B cell (primary cell): ENCODE measurements around the gene KLHL13.

Experiments used
- EZH2 ChIP-seq: IDR thresholded peaks from 2 replicates; pipeline ENCODE4 v1.6.1; 2012; ENCODE audit warnings: borderline replicate concordance, low read depth, mild to moderate bottlenecking, moderate library complexity, low read length; ENCODE audit not compliant: insufficient read depth, poor library complexity, severe bottlenecking
- TF ChIP-seq, protein P1 (sequence below): fragments of 200-600 bp; IDR thresholded peaks from one replicate; pipeline ENCODE4 v1.8.0; 2022; ENCODE audit warnings: antibody characterized with exemption, mild to moderate bottlenecking

DNA sequence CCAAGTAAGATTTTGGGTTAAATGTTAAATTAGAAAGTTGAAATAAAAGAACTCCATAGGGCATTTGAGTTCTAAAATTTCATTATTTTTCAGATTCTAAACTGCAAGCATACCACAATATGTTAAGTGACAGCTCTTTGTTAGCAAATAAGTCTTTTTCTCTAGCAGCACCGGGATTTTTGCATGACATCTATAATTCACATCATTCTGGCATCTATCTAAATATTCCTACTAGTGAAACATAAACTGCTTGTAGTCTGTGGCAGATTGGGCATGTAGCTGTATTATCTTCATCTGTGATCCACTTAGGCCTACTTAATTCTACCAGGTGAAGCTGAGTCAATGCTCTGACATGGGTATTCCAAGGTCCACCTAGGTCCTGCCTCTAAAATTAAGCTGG lies 32.1 kb upstream of the KLHL13 start:
- TF ChIP-seq, protein P1, sequence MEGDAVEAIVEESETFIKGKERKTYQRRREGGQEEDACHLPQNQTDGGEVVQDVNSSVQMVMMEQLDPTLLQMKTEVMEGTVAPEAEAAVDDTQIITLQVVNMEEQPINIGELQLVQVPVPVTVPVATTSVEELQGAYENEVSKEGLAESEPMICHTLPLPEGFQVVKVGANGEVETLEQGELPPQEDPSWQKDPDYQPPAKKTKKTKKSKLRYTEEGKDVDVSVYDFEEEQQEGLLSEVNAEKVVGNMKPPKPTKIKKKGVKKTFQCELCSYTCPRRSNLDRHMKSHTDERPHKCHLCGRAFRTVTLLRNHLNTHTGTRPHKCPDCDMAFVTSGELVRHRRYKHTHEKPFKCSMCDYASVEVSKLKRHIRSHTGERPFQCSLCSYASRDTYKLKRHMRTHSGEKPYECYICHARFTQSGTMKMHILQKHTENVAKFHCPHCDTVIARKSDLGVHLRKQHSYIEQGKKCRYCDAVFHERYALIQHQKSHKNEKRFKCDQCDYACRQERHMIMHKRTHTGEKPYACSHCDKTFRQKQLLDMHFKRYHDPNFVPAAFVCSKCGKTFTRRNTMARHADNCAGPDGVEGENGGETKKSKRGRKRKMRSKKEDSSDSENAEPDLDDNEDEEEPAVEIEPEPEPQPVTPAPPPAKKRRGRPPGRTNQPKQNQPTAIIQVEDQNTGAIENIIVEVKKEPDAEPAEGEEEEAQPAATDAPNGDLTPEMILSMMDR: no peak
- no peak for TF ChIP-seq EZH2
